HG03378 (cell line): ENCODE results near the gene EPN2.

Experiments
- ATAC-seq: cut with Tn5 transposase; IDR thresholded peaks from one replicate; pipeline ENCODE4 v1.9.1; 2021; ENCODE audit warnings: mild to moderate bottlenecking, moderate library complexity; ENCODE audit not compliant: unreplicated experiment

The EPN2 gene

DNA sequence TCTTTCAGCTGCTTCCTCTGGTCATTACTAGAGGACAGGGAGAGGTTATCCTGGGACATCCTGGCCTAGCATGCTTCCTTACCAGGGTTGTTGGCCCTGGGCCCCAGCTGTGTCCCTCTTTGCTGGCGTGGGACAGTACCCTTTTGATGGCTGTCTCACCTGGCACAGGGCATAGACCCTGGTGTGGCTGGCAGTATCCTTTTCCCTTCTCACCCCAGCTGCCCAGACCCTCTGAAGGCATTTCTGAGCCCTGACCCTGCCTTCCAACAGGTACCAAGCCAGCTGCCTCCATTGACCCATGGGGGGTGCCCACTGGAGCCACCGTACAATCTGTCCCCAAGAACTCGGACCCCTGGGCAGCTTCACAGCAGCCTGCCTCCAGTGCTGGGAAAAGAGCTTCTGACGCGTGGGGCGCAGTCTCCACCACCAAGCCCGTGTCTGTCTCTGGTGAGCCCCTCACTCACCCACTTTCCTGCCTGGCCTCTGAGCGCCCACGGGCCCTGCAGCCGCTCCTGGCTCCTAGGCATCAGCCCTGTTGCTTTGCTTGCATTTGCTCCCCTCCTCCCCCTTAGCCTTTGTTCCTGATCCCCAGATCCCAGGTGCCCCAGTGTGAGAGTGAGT is 91.4 kb downstream of the EPN2 start:
- ATAC-seq: no peak

- ATAC-seq: no peak
Observed at GRCh38 chr17:19329136-19329535, 92.0 kb downstream of the EPN2 start.

GRCh38 chr17:19329839-19330238 is 92.7 kb downstream of the EPN2 start:
- no peak for ATAC-seq

- ATAC-seq: no peak
Observed at GRCh38 chr17:19330271-19330670, 93.1 kb downstream of the EPN2 start.

DNA sequence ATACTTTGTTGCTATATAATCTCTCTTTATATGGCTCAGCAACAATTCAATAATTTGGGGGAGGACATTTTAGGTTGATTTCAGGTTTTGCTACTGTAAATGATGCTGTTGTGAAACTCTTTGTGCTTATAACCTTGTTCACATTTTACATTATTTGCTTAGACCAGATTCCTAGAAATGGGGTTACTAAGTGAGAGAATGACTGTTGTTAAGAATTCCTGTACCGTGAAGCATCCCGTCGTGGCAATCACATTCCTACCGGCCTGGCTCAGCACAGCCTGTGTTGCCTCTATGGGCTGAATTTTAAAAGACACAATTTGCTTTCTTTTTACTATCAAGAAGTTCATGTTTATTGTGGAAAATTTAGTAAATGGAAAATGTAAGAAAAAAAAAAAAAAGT is 94.0 kb downstream of the EPN2 start:
- no peak for ATAC-seq

GRCh38 chr17:19331543-19332245 is 94.5 kb downstream of the EPN2 start:
- no peak for ATAC-seq

DNA sequence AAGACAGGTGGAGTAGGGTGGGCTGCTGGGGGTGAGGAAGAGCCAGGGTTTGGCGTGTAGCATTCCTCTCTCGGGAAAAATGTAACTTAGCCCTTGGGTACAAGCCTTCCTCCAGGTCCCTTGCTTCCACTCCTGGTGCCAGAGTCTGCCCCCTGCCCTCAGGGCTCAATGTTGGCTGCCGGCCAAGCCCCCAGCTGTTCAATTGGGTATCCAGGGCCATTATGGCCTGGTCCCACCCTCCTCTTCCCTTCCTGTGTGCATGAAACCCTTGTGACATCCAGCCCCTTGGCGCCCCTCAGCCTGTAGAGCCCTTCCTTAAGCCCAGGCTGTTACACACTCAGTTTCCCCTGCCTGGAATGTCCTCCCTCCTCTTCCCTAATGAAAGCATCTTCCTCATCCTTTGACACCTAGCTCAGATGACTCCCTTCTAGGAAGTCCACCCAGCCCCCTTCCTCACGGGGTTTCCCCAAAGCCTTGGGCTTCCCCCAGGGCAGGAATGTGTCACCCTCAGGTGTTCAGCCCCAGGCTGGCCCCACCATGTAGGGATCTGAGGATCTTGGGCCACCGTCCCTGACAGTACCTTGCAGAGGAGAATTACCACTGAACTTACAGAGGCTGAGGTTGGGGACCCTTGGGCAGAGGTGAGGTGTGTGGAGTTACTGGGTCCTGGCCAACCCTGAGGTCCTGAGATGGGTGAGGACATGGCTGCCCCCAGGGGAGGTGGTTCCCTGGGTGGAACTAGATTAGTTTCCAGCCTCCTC is 95.4 kb downstream of the EPN2 start:
- no peak for ATAC-seq

- no peak for ATAC-seq
Observed at GRCh38 chr17:19333132-19333440, 95.9 kb downstream of the EPN2 start.

- ATAC-seq: no peak
Observed at GRCh38 chr17:19333736-19334290, 96.6 kb downstream of the EPN2 start.

DNA sequence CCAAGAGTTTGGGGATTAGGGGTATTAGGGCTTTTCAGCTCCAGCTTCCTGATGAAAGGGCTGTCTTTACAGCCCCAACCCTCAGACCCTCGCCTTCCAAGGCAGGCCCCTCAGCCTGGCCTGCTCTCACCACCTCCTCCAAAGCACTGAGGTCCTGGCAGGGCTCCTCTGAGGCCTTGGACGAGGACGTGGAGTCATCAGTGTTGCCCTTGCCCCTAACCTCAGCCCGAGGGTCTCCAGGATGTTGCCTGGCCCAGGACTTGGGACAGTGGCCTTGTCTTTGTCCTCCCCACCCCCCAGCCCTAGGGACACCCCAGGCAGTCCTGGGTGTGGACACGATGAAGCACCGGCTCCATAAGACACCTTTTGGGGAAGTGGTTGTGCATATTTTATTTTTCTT is 97.2 kb downstream of the EPN2 start:
- ATAC-seq: no peak

GRCh38 chr17:19335951-19336631 is 98.9 kb downstream of the EPN2 start:
- ATAC-seq: no peak

DNA sequence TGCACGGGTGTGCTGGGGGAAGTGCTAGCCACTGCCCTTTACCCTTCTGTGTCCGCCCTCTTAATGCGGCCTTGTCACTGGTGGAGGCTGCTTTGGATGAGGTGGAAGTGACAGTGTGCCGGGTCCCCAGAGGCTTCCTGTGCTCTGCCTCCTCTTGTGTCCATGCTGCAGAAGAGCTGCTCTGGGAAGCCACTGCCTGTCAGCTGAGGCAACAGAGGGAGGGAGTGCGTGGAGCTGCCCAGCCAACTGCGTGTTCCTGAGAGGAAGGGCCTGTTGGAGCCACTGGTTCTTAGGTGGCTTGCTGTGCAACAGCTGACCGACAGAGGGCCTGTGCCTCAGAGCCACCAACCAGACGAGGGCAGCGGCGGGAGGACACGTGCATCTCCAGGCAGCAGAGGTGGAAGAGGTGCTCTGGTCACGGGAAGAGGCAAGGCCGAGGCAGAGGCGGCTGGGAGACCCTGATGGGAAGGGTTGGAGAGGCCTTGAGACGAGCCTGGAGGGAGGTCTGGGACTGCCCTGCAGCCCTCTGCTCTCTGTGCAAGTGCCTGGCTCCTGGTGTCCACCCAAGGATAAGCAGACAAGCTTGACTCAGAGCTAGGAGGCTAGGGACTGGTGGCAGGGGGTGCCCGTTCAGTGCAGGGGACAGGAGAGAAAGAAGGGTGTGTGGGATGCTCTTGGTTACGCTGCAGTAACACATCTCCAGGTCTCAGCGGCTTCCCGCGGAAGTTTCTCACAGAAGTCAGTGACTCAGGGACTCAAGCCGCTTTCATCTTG is 100.0 kb downstream of the EPN2 start:
- no peak for ATAC-seq

- ATAC-seq: no peak
Observed at GRCh38 chr17:19337712-19338023, 100.5 kb downstream of the EPN2 start.

GRCh38 chr17:19338031-19338990 is 101.1 kb downstream of the EPN2 start:
- no peak for ATAC-seq

- ATAC-seq: no peak
Observed at GRCh38 chr17:19339341-19339815, 102.2 kb downstream of the EPN2 start.

GRCh38 chr17:19341211-19341631 is 104.1 kb downstream of the EPN2 start:
- ATAC-seq: no peak

GRCh38 chr17:19341641-19342610 is 104.8 kb downstream of the EPN2 start:
- no peak for ATAC-seq

- ATAC-seq: no peak
Observed at GRCh38 chr17:19342611-19343255, 105.6 kb downstream of the EPN2 start.
